Frontal cortex (tissue), 4 donors: ENCODE measurements around the gene CDK9. TPM values are rescaled to one million over a fixed set of nuclear protein-coding genes. Genes with fewer than 3 reads are reported as not detected.

Experiments used
- DNase-seq, 2 donors: peaks; one replicate each; pipeline ENCODE4 v3.0.0; 2012; ENCODE audit warnings: low spot score in 2 of 2
- FAIRE-seq: peaks from 2 replicates; lab custom pipeline; 2012; peaks lifted over from hg19 to GRCh38; lab: Jason Lieb, UNC
- total RNA-seq: library from RNA; depleted of rRNA; stranded (reverse); fragments of >200 nt; gene quantifications from one replicate; pipeline ENCODE4 v1.2.3, GENCODE V29; 2014
- donor health status: control.
- donor health status: control.
- donor health status: control.

Gene CDK9
- total RNA-seq, 1 donor from 2014 or later: 40.4 TPM

- no peak for FAIRE-seq
These were observed 10.5 kb downstream of the CDK9 start for GRCh38 chr9:127796225-127796813.

DNA sequence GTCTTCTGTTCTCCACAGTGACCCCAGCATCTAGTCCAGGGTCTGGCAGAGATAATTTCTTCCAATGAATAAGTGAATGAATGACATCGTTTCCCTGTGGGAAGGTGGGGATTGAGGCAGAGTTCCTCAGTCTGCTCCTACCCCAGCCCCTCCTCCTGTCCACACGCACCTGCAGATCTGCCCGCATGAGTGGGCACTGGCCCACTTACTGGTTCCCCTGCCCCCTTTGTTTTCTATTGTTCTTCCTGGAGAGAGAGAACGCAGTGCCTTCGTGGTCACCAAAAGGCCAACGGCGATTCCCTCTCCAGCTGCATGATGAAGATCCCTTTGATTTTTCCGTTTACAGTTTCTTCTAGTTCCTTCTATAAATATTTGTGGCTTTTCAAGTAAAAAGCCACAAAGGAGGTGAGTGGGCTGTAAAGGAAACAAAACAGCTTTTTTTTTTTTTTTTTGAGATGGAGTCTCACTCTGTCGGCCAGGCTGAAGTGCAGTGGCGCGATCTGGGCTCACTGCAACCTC, 11.1 kb downstream of the CDK9 start:
- no peak for FAIRE-seq
- no peak for DNase-seq

More at GRCh38 chr9:127796225-127796813, 10.5 kb downstream of the CDK9 start:
- no peak for DNase-seq

GRCh38 chr9:127801955-127802575, 16.2 kb downstream of the CDK9 start:
- no peak for FAIRE-seq
- peak in 1 of 2 donors; percentile 22 for DNase-seq

DNA sequence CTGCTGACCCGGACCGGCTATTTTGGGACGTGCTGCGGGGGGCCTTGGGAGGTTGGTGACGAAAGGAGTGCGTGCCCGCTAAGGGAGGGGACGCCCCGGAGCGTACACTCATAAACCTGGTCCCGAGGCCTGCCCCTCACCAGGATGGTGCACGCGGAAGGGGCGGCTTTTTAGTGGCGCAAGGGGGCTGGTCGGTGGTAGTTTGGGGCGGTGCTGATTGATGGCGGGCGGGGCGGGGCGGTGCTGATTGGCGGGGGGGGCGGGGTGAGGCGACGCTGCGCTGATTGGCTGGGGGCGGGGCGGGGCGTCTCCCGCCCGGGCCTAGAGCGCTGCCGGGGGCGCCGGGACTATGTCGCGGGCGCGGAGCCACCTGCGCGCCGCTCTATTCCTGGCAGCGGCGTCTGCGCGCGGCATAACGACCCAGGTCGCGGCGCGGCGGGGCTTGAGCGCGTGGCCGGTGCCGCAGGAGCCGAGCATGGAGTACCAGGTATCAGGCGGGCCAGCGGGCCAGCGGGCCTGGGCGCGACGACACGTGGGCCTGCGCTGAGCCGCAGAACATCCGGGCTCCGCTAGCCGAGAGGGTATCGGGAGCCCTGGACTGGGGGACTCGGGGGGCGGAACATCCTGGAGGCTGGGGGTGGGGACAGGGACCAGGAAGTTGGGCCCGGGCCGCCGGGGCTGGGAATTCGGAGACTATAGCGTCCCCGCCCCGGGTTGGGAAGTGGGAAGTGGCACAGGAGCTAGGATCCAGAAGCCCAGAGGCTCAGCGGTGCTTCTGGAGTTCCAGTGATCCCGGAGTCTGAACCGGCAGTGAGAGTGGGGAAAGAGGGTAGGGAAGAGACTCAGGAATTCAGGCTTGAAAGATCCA, 17.0 kb downstream of the CDK9 start, which contains the start of gene FPGS:
Gene FPGS (plus strand): TSS at position 307 of the 868 bp plus-strand sequence. CDS start 43 bp downstream, at position 350.
- DNase-seq (peak; percentile 96 to 97), FAIRE-seq (no peak)

- FAIRE-seq (no peak), DNase-seq (no peak)
These were observed 17.9 kb downstream of the CDK9 start for GRCh38 chr9:127803507-127804352.

- FAIRE-seq: no peak
- DNase-seq: peak in 1 of 2 donors; percentile 19
These were observed 19.8 kb downstream of the CDK9 start for GRCh38 chr9:127805620-127806019.

- peak in 1 of 2 donors; percentile 22 for DNase-seq
- FAIRE-seq: no peak
These were observed 21.0 kb downstream of the CDK9 start for GRCh38 chr9:127806871-127807270.

GRCh38 chr9:127808347-127809001, 22.6 kb downstream of the CDK9 start:
- FAIRE-seq: no peak
- DNase-seq: peak in 1 of 2 donors; percentile 14

DNA sequence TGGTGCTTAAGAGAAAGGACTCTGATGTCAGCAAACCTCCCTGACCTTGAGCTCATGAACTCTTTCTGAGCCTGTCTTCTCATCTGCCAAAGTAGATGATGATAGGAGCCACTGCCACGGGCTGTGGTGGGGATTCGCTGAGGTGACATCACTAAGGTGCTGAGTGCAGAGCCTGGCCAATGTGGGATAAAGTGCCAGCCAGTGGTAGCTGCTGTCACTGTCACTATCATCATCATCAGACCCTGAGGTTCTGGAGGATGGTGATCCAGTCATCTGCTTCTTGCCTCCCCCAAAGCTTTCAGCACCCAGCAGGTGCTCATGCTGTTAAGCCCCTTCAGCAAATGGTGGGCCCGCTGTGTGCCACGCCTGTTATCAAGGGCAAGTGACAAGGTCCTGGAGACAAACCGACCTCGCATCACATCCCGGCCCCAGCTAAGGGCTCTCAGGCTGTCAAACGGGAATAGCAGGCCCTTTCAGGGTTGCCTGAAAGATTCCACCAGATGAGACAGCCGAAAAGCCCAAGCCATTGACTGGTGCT, 23.2 kb downstream of the CDK9 start:
- peak in 1 of 2 donors; percentile 25 for DNase-seq
- no peak for FAIRE-seq

DNA sequence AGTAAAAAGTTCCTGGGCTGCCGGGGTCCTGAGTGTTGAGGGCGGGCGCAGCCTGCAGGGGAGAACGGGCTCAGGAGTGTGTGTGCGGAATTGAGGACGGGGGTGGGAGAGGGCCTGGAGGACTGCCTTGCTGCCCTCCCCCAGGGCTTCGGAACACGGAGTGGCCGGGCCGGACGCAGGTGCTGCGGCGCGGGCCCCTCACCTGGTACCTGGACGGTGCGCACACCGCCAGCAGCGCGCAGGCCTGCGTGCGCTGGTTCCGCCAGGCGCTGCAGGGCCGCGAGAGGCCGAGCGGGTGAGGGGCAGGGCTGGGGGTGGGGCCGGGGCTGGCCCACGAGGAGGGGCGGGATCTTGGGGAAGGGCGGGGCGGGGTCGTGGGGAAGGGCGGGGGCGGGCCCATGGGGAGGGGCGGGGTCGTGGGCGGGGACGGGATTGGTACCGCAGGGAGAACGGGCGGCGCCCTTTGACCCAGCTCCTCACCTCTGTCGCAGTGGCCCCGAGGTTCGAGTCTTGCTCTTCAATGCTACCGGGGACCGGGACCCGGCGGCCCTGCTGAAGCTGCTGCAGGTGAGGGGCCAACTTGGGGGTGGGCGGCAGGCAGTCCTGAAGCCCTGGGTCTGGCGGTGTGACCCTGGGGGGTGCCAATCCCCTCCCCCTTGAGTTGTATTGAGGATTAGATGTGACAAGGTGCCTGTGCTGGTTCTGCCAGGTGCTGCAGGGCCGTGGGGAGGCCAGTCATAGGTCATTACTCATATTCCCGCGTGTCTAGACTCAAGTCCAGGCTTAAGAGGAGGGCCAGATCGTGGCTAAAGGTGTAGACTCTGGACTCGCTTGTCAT, 23.9 kb downstream of the CDK9 start:
- FAIRE-seq (no peak), DNase-seq (peak; percentile 52 to 64)

GRCh38 chr9:127810378-127811187, 24.7 kb downstream of the CDK9 start:
- no peak for DNase-seq
- FAIRE-seq: no peak

DNA sequence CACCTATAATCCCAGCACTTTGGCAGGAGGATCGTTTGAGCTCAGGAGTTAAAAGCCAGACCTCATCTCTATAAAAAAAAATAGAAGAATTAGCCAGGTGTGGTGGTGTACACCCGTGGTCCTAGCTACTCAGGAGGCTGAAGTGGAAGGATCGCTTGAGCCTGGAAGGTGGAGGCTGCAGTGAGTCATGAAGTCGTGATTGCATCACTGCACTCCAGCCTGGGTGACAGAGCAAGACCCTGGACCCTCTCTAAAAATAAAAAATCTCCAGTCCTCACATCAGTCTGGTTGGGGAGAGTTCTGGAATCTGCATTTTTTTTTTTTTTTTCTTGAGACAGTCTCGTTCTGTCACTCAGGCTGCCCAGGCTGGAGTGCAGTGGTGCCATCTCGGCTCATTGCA, 26.2 kb downstream of the CDK9 start:
- no peak for FAIRE-seq
- DNase-seq: no peak

DNA sequence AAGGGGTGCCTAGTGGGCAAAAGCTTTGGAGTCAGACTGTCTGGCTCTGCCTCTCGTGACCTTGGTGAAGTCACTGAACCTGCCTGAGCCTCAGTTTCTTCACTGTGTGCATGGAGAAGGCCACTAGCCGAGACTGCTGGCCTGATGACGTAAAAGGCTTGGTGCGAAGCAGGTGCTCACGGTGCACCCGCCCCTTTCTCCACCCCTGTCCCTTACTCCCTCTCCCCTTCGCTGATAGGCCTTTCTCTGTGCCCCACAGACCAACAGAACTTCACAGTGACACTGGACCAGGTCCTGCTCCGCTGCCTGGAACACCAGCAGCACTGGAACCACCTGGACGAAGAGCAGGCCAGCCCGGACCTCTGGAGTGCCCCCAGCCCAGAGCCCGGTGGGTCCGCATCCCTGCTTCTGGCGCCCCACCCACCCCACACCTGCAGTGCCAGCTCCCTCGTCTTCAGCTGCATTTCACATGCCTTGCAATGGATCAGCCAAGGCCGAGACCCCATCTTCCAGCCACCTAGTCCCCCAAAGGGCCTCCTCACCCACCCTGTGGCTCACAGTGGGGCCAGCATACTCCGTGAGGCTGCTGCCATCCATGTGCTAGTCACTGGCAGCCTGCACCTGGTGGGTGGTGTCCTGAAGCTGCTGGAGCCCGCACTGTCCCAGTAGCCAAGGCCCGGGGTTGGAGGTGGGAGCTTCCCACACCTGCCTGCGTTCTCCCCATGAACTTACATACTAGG, 27.3 kb downstream of the CDK9 start:
- FAIRE-seq (no peak), DNase-seq (no peak)

GRCh38 chr9:127813686-127814226, 27.9 kb downstream of the CDK9 start:
- DNase-seq: no peak
- FAIRE-seq: no peak

DNA sequence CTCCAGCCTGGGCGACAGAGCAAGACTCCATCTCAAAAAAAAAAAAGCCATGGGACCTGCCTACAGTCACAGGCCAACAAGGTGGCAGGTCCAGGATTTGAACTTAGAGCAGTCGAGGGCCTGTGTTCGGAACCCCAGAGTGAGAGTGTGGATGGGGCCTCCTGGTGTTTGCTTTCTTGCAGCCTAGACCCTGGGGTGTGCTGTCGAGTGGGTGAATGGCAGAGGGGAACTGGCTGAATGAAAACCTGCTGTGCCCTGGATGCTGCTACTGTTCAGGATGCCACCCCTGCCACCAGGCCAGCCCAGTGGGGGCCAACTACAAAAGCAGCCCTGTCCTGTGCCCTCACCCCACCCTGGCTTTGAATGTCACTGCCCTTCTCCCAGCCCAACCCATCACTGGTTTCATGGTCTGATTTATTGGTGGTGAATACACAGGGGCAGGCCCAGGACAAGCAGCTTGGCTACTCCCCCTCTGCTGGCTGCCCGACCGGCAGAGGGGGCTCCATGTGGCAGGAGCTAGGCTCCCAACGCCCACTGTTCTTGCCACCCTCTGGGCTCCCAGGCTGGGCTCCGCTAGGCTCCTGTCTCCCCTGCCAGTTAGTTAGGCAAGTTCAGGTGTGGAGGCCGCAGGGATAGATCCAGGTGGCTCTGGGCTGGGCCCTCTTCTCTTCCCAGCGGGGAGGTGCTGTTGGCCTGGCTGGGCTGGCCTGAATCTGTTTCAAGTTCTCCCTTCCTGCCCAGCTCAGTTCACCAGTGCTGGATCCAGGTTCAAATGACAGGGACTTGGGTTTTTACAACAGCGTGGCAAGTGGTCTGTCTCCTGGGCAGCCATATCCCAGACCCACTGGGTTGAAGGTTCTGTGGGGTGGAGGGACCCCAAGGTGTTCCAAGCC, 29.0 kb downstream of the CDK9 start:
- FAIRE-seq (no peak), DNase-seq (no peak)
